UCSD-AML1 (cell line): ENCODE measurements around the gene YBEY.
"Not testable (repeated sequence)": the region's sequence is repeated elsewhere in the genome, so short reads cannot be mapped to it uniquely, and the experiment has no call there.

Source experiments
- DNase-seq: peaks from one replicate; lab custom pipeline; 2025; ENCODE audit not compliant: unreplicated experiment; lab: John Stamatoyannopoulos, UW

YBEY gene

GRCh38 chr21:46299167-46299566 is 13.0 kb downstream of the YBEY start:
- no peak for DNase-seq

GRCh38 chr21:46301759-46302158 is 15.6 kb downstream of the YBEY start:
- no peak for DNase-seq

GRCh38 chr21:46304437-46304836 is 18.3 kb downstream of the YBEY start:
- DNase-seq: no peak

- no peak for DNase-seq
Measured at GRCh38 chr21:46304955-46305354, 18.8 kb downstream of the YBEY start.

GRCh38 chr21:46307625-46308024 is 21.5 kb downstream of the YBEY start:
- DNase-seq: no peak

GRCh38 chr21:46308431-46308830 is 22.3 kb downstream of the YBEY start:
- DNase-seq: no peak

- not testable (repeated sequence) for DNase-seq
Measured at GRCh38 chr21:46310260-46310659, 24.1 kb downstream of the YBEY start.

- no peak for DNase-seq
Measured at GRCh38 chr21:46311568-46311967, 25.4 kb downstream of the YBEY start.

GRCh38 chr21:46312949-46313348 is 26.8 kb downstream of the YBEY start:
- DNase-seq: no peak

- no peak for DNase-seq
Measured at GRCh38 chr21:46314441-46315020, 28.4 kb downstream of the YBEY start.

- no peak for DNase-seq
Measured at GRCh38 chr21:46316708-46317324, 30.7 kb downstream of the YBEY start.

GRCh38 chr21:46317710-46318463 is 31.7 kb downstream of the YBEY start:
- no peak for DNase-seq

GRCh38 chr21:46318464-46318845 is 32.3 kb downstream of the YBEY start:
- no peak for DNase-seq

GRCh38 chr21:46319186-46319585 is 33.0 kb downstream of the YBEY start:
- no peak for DNase-seq

- peak; percentile 42 for DNase-seq
Measured at GRCh38 chr21:46320331-46320801, 34.2 kb downstream of the YBEY start.

- peak; percentile 27 for DNase-seq
Measured at GRCh38 chr21:46322351-46323226, 36.4 kb downstream of the YBEY start.

GRCh38 chr21:46323227-46323709 is 37.1 kb downstream of the YBEY start:
- no peak for DNase-seq

- DNase-seq: peak; percentile 98
Measured at GRCh38 chr21:46323710-46324389, 37.7 kb downstream of the YBEY start, which contains the start of the genes C21orf58 and PCNT. Gene C21orf58, minus strand, starts transcription at chr21:46323870. Its CDS starts 1,132 bp downstream, at chr21:46322738. Gene PCNT, plus strand, starts transcription at chr21:46324156. Its CDS starts 73 bp downstream, at chr21:46324229.

- peak; percentile 90 for DNase-seq
Measured at GRCh38 chr21:46324390-46325072, 38.4 kb downstream of the YBEY start.
